TTC549 (cell line): ENCODE data around the gene SNAPC2.
"Not testable (repeated sequence)": the region's sequence is repeated elsewhere in the genome, so short reads cannot be mapped to it uniquely, and the experiment has no call there.

ENCODE experiments used
- FAIRE-seq: peaks from 2 replicates; lab custom pipeline; 2012; peaks lifted over from hg19 to GRCh38; lab: Jason Lieb, UNC

The SNAPC2 gene

DNA sequence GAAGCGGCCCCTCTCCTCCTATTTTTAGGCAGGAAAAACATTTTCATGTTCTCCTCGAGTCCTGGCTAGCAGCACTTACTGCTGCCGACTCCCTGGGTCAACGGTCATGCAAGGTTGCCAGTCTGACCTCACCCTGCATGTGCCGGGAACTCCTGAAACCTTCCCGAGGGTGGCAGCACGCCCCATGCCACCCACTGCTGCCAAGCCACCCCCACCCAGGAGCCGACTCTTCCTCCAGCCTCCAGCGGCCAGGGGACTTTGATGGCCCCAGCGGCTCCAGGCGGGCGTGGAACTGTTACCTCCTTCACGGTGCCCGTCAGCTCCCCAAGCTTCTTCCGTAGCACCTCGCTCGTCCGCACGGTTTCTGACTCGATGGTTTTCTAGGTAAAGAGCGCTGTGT lies 14.6 kb downstream of the SNAPC2 start:
- no peak for FAIRE-seq

DNA sequence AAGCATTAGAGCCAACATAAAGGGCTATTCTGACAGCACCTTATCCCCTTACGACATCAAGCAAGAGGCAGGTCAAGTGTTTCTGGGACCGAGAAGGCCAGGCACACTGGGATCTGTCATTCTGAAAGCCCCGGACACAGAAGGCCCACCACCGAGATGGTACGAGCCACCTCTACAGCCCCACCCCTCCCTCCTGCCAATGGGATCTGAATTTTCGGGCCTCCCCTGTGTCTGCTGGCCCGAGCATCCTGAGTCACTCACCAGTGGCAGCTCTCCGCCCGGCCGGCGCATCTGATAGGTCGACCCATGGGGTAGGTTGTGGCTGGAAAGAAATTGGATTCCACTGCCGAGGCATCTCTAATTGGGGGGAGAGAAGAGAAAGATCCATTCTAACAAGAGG lies 20.7 kb downstream of the SNAPC2 start:
- no peak for FAIRE-seq

DNA sequence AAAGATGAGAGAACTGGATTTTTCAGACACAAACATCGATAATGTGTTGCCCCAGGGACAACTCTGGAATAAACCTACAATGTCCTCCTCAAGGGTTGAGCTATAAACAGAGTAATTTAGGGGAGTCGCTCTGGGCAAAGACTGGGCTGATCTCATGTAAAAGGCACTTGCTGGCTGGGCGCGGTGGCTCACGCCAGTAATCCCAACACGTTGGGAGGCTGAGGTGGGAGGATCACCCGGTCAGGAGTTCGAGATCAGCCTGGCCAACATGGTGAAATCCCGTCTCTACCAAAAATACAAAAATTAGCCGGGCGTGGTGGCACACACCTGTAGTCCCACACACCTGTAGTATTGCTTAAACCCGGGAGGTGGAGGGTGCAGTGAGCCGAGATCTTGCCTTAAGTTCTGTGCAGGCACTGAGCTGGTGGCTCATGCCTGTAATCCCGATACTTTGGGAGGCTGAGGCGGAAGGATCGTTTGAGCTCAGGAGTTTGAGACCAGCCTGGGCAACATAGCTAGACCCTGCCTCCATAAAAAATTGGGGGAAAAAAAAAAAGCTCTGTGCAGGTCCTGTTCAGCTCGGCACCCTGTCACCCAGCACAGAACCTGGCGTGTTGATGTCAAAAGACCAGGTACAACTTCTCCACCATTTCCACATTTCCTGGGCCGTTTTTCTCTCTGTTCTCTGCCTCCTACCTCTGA lies 21.9 kb downstream of the SNAPC2 start:
- FAIRE-seq, result no peak

DNA sequence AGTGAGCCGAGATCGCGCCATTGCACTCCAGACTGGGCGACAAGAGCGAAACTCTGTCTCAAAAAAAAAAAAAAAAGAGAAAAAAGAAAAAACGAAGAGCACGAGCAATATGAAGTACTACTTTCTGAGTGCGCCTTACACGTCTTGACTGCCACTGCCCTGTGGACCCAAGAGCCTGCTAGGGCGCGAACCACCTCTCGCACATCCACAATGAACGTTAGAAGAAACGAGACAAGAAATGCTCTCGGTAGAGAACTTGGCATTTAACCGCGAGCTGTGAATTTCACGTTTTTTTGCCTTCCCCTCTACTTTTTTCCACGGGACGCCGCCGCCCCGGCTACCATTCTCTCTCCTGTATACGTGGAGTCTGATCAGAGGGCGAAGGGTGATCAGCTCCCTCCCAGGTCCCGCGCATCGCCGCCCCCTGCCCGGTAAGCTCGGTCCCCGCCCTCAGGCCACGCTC lies 22.9 kb downstream of the SNAPC2 start:
- no peak for FAIRE-seq

DNA sequence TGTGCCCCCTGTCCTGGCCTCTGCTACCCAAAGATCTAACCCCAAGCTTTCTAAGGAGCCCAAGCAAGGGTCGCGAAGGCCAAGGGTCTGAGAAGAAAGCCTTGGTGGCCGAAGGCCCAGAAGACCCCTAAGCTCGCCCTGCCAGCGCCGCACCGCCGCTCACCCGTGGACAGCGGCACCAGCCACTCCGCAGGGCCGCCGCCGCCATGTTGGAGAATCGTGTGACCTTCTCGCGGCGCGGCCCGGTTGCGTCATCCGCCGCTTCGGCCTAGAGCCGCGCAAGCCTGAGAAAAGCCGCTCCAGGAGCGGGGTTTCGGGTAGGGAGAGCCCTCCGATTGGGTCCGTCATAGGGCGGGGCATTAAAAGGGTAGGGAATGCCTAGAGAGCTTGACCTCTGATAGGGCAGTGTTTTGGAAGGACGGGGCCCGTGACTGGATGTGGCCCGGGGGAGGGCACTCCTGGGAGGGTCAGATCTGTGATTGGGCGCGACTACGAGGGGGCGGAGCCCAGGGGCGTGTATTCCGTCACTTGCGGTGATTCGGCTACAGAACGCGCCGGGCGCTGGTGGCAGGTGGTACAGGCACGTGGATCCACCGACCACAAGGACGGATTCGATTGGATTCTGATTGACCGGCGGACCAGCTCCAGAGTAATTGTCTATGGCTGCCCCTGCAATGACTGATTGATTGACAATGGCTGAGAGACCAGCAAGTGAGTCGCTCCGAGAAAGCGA lies 23.5 kb downstream of the SNAPC2 start, which contains the start of gene TIMM44:
Gene TIMM44, minus strand, starts transcription at position 223 of the 733 bp plus-strand sequence. Its CDS starts 15 bp downstream, at position 208.
- FAIRE-seq, result peak; percentile 97

DNA sequence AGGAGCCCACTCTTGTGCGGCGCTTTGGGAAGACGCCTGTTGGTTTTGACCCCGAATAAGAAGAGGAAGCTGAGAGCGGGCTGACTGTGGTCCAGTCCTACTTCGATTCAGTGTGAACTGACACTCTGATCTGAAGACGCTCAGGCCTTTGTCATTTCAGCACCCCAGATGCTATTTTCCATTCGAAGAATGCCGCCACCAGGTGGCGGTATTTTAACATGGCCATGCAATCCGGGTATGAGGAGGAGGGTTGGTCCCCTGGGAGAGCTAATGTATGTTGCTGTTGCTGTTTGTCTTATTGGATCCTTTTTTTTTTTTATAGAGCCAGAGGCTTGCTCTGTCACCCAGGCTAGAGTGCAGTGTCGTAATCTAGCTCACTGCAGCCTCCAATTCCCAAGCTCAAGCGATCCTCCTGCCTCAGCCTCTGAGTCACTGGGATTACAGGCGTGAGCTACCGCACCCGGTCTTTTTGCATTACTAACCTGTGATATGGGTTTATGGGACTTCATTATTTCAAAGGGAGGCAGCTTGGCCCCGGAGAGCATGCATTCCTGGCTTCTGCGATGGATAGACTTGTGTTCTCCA lies 24.1 kb downstream of the SNAPC2 start:
- peak; percentile 80 for FAIRE-seq

DNA sequence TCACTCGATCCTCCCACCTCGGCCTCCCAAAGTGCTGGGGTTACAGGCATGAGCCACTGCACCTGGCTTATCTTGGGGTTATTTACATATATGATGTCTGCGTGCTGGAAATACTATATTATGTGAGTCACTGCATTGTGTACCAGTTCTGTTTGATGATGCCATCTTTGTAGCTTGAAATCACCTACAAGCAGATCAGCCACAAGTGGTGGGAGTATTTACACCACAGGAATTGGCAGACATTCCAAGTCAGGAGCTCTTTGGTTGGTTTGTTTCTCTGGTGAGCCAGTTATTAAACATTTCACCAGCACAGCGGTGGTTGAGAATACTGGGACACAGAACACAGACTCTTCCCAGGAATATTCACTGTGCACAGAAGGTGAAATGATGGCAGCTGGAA lies 27.8 kb downstream of the SNAPC2 start:
- FAIRE-seq, result no peak

DNA sequence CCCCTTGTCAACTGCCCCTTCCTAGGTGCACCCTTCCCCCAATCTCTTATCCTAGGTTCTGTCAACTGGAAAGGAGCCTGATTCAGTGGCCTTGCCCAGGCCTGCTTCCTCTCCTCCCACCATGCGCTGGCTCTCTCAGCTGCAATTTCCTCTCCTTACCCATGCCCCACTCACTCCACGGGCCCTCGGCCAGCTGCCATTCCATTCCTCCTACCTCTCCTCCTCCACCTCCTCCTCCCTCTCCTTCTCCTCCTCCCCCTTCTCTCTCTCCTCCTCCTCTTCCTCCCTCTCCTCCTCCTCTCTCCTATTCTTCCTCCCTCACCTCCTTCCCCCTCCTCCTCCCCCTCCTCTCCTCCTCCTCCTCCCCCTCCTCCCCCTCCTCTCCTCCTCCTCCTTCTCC lies 32.9 kb downstream of the SNAPC2 start:
- FAIRE-seq, result no peak

DNA sequence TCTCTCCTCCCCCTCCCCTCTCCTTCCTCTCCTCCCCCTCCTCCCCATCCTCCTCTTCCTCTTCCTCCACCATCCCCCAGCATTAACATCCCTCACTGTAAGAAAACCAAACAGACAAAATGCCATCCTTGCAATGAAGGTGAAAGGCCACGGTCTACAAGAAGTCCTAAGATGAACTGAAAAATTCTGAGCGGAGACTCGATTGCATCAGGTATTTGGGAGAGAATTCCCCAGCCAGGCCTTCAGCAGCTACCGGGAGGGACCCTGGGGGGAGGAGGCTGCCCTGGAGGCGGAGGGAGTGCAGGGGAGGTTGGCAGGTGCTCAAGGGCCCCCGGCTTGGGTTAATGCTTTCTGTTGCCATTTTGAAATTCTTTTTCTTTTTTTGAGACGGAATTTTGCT lies 33.4 kb downstream of the SNAPC2 start:
- no peak for FAIRE-seq

DNA sequence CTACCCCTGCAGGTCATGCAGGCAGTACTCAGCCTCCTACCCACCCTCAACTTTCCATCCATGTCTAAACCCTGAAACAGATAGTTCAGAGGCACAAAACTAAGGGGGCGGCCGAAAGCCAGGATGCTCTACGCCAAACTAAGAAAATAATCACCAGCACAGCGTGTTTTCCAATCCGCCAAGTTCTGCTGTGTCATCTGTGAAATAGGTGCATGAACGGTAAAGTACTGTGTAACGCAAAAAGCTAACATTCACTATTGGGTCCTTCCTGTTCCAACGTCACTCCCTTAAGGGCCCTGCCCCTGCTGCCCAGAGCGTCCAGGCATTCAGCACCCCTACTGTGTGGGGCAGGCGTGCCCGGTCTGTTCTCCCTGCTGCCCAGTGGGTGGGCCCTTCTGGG lies 35.6 kb downstream of the SNAPC2 start:
- no peak for FAIRE-seq

DNA sequence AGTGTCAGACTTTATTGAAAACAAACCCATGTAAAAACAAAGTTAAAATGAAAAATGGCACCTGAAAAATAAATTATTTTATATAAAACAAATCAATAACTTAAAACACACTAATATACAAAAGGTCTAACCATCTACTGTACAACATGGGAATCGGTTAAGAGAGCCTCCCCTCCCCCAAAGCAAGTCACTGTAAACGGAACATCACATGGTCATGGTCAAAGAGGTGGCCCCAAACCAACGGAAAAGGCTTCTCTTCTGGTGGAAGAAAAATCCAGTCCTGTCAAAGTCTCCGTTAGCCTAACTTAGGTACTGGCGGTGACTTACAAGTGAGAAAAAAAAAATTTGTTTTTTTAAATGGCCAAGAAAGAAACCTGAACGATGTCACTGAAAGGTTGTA lies 39.1 kb downstream of the SNAPC2 start:
- FAIRE-seq, result no peak

DNA sequence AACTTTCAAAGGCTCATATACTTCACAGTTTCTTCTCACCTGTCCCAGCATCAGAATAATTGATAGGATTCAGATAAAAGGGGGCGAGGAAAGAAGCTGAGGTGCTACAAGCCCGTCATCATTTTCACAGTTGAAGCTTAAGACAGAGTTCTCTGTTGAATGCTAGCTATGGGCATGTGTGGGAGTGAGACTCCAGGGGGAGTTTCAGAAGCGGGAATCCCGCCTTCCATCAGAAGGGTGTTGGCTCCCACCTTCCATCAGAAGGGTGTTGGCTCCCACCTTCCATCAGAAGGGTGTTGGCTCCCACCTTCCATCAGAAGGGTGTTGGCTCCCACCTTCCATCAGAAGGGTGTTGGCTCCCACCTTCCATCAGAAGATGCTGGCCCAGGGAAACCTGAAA lies 40.9 kb downstream of the SNAPC2 start:
- FAIRE-seq, result not testable (repeated sequence)

DNA sequence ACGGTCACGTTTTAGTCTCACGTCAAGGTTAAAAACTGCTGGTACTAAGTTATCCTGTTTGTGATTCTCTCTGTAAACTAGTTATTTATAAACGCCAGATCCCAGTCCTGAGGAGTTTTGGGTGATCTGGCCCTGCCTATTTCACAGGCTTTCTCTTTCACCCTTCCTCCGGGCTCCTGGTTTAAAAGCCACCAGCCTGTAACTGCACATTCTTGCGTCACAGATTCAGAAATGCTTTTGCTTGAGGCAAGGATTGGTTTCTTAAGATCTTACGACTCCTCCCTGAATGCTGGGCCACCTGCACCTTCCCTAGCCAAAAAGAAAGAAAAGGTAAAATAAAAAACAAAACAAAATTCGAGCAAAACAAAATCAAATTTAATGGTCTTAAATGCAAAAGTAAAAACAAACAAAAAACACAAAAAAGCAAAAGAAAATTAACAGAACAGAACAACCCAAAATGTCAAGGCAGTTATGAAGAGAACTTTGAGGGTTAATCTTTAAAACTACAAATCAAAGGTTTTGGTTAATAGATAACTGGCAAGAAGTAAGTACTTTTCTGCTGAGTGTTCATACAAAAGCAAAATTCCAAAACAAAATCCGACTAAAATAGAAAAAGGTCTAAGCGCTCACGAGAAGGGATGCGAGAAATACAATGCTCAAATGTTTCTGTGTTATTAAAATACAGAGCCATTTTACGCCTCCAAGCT lies 41.9 kb downstream of the SNAPC2 start:
- FAIRE-seq, result no peak

DNA sequence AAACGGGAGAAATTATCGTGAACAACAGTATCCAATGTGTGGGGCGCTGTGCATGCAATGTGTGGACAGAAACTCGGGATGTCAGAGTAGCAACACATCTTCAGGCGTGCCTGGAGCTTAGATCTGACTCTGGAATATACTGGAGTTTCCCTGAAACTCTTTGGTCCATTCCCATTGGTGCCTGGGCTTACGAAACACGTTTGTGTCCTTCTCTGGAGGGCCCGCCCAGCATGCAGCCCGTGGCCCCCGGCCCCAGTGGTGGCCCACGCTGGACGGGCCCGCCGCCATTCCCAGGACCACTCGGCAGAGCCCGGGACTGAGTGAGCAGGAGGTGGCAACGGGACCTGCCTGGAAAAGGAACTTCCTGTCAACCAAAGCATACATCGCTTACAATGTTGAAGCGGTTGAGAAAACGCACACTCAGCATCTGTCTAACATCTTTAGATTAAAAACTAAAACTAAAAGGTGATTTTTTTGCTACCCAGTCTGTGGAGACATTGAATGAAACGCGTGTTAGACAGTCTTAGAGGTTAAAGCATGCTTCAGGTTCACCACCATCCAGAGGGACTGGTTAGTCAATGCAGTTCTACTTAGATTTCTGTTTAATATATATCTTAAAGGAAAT lies 42.6 kb downstream of the SNAPC2 start:
- FAIRE-seq, result no peak

DNA sequence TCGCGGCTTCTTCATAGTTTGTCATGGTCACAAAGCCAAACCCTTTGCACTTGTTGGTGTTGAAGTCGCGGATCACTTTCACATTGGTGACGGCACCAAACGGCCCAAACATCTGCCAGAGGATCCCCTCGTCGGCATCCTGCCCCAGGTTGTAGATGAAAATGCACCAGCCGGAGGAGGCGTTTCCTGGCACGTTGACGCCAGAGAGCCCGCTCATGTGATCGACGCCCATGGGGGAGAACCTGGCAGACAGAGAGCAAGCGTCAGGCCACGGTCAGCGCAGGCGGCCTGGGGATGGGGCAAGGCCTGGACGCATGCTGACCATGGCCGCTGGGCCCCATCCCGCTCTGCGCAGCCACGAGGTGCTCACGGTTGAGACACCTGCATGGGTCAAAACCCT lies 43.4 kb downstream of the SNAPC2 start:
- FAIRE-seq, result no peak

DNA sequence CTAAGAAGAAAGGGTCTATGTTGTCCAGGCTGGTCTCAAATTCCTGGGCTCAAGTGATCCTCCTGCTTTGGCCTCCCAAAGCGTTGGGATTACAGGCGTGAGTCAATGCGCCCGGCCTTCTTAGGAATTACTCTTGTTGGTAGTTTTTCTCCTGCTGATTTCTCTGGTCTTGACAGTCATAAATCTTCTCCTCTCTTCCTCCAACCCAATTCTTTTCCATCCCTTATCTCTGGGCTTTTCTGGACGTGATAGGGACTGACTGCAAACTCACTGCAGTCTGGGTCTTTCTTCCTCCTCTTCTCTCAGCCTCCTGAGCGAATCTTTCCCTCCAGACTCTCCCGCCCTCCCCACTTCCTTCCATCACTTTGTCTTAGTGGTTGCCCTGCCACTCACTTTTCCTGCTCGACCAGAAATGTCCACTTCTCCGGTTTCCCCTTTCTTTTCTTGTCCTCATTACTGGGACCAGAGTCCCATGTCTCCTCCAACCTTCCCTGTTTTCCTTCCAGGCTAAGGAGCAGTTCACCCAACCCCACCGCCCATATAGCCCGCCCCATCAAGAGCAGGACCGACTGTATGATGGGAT lies 45.2 kb downstream of the SNAPC2 start:
- FAIRE-seq, result no peak

DNA sequence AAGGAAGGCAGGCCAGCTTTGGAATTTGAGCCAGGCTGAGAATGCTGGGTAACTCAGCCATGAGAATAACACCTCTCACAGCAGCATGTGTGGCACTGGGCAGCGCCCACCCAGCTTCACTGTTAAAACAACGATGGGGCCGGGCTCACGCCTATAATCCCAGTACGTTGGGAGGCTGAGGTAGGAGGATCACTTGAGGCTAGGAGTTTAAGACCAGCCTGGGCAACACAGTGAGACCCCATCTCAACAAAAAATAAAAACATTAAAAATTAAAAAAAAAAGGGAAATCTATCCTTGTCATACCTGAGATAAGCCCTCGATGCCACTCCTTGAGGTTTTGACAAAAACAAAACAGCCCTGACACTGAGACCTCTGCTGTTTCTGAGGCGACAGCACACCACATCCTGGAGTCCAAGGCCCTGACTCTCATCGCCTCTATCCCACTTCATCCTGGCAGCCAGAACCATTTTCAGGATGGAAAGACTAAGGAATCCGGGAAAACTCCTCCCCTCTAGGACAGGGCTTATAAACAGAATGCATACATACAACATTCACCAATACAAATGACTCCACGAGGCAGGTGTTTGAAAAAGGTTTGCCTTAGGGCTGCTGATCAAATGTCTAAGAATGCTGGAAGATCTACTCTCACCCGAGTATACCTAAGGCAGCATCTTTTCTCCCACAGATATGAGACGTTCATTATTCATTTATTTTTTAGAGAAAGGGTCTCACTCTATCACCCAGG lies 46.0 kb downstream of the SNAPC2 start:
- FAIRE-seq, result no peak

DNA sequence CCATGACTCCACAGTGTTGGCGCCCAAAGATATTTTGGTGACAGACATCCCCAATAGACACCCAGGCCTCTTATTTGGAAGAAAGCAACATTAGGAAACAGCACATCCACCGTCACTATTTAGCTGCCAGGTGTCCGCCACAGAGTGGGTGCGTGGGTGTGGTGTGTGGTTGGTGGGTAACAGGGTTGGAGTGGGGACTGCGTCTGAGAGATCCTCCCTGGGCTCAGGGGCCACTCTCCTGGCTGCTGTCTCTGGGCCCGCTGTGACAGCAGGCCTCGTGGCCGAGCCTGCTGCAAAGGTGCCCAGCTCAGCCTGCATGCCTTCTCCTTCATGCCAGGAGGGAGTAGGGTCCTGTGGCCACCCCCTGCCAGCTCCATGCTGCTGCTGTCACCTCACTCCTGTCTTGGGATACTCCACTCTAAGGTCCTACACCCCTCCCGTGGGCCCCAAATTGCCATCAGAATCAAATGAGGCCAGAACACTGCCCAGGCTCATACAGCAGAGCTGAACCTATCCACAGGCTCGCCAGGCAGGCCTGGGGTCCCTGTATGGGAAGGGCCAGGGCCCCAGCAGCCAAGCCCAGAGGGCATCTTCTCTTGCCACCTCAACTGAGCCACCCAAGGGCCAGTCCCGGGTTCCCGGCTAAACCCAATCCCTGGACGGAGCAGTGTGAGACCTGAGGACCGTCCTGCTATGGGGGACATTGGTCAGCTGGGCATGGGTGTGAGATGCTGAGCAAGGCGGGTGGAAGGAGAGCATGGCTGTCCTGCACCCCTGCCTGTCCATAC lies 48.1 kb downstream of the SNAPC2 start:
- no peak for FAIRE-seq

DNA sequence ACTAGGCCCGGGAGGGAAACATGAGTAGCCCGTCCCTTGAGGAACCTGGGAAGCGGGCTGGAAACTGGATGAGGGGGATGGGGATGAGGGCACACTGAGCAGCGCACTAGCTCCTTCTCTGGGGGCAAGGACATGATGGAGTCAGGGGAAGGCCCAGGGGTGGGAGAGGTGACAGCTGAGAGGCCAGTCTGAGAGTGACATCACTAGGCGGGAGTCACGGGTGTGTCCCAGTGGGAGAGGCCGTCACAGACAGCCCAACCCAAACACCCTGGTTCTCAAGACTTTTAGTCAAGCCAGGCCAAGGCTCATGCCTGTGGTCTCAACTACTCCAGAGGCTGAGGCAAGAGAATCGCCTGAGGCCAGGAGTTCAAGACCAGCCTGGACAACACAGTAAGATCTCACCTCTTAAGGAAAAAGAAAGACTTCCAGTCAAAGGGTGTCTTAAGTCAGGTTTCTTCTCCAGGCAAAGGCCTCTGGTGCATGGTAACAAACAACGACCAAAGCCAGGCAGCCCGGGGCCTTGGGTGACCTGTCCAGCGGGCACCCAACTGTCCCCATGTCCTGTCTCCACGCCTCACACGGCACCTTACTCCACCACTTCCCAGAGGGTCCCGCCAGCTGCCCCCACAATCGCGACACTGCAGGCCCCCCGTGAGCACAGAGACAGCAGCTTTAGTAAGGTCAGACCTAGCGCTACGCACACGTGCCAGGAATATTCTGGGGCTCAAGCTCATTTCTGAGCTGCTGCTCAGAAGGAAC lies 48.8 kb downstream of the SNAPC2 start:
- no peak for FAIRE-seq

DNA sequence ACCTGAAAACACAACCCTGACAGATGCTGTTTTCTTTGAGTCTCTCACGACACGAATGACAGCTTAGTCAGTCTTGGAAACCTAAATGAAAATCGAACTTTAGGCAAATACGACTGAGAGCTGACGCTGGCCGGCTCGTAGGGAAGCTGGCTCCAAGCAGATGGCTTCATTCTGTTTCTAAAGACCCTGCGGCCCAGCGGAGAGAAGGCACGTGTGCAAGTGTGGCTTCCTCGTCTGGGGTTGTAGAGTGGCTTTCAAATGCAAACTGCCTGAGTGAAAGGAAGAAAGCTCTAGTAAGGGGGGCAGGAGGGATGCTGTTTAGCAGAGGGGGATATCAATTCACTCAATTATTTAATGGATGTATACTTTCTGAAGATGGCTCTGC lies 49.4 kb downstream of the SNAPC2 start:
- FAIRE-seq, result no peak
